Measurements from ENCODE around the gene FUT6. TPM values are rescaled to one million over a fixed set of nuclear protein-coding genes. Genes with fewer than 3 reads are reported as not detected.

FUT6 gene
- total RNA-seq, 2 donors from 2014 or later = 3.6 to 12.2 TPM

- Histone ChIP-seq H3K9me3 (no peaks in the 10 kb centered on the region), H3K4me1 (peaks cover 39% of the 10 kb centered on the region), H3K36me3 (replicated peaks in 1 of 2; ENCODE audit: insufficient read depth in 1 of 2, low read depth in 2 of 2) (no peaks in the 10 kb centered on the region), H3K27me3 (no peaks in the 10 kb centered on the region), H3K4me3 (no peak overlapping the region), H3K27ac (no peak overlapping the region)
- WGBS, 2 donors = 86 to 92% methylated on average over 7 of the region's 7 CpGs
- DNase-seq (no peak), ATAC-seq (no peak)
- TF ChIP-seq CTCF (IDR thresholded peaks at IDR 0.05) = no peak
- TF ChIP-seq POLR2A (IDR thresholded peaks at IDR 0.05) = no peak
- intact Hi-C loops (cut with DNase I) = no loop called here
Measured at GRCh38 chr19:5795382-5795919, 44.1 kb downstream of the FUT6 start.

- no peaks in the 10 kb centered on the region for H3K9me3 ChIP-seq
- TF ChIP-seq CTCF (IDR thresholded peaks at IDR 0.05) = no peak
- no peak for TF ChIP-seq POLR2A (IDR thresholded peaks at IDR 0.05)
- ATAC-seq = no peak
- H3K36me3 ChIP-seq (replicated peaks in 1 of 2; ENCODE audit: insufficient read depth in 1 of 2, low read depth in 2 of 2) = peaks cover 10 to 13% of the 10 kb centered on the region in 2 donors
- intact Hi-C loops (cut with DNase I) = no loop called here
- WGBS, 2 donors = 89 to 94% methylated on average over 3 of the region's 3 CpGs
- H3K27me3 ChIP-seq = no peaks in the 10 kb centered on the region
- no peak overlapping the region for H3K27ac ChIP-seq
- H3K4me1 ChIP-seq = peaks cover 22% of the 10 kb centered on the region
- no peak overlapping the region for H3K4me3 ChIP-seq
- no peak for DNase-seq
Measured at GRCh38 chr19:5793188-5793587, 46.3 kb downstream of the FUT6 start.

- no peak for DNase-seq
- ATAC-seq = no peak
Measured at GRCh38 chr19:5792224-5792623, 47.3 kb downstream of the FUT6 start.

GRCh38 chr19:5790559-5791520, 48.7 kb downstream of the FUT6 start, which contains the start of gene DUS3L:
DUS3L (minus strand) TSS chr19:5791163; CDS start chr19:5791141, 22 bp downstream.
- Histone ChIP-seq H3K27ac (peak within 1 kb of the TSS; percentile 62 to 98 (median 88)), H3K36me3 (replicated peaks in 1 of 2; ENCODE audit: insufficient read depth in 1 of 2, low read depth in 2 of 2) (peaks cover 26 to 29% of the 10 kb centered on the region in 2 donors), H3K9me3 (no peaks in the 10 kb centered on the region), H3K4me3 (peak within 1 kb of the TSS; percentile 12 to 36), H3K4me1 (peaks cover 16% of the 10 kb centered on the region), H3K27me3 (no peaks in the 10 kb centered on the region)
- DNase-seq (peak; percentile 96 to 98 (median 97)), ATAC-seq (peak; percentile 94)
- TF ChIP-seq POLR2A (IDR thresholded peaks at IDR 0.05) (peak; percentile 60 to 92 (median 90)), CTCF (IDR thresholded peaks at IDR 0.05) (no peak)
- intact Hi-C loops (cut with DNase I) = no loop called here
- 11 to 58% methylated on average over 13 to 69 of the region's 72 CpGs for WGBS, 2 donors

More at GRCh38 chr19:5792224-5792623, 47.3 kb downstream of the FUT6 start:
- TF ChIP-seq POLR2A (IDR thresholded peaks at IDR 0.05) (no peak), CTCF (IDR thresholded peaks at IDR 0.05) (no peak)
- Histone ChIP-seq H3K27ac (no peak overlapping the region), H3K4me1 (peaks cover 16% of the 10 kb centered on the region), H3K4me3 (no peak overlapping the region), H3K9me3 (no peaks in the 10 kb centered on the region), H3K27me3 (no peaks in the 10 kb centered on the region), H3K36me3 (replicated peaks in 1 of 2; ENCODE audit: insufficient read depth in 1 of 2, low read depth in 2 of 2) (peaks cover 18 to 20% of the 10 kb centered on the region in 2 donors)
- 91 to 93% methylated on average over 18 of the region's 18 CpGs for WGBS, 2 donors
- intact Hi-C loops (cut with DNase I) = no loop called here
